Activated T-cell treated with anti-CD3 and anti-CD28 coated beads for 24 hours (primary cell): Measurements from ENCODE around the gene NEIL1.
"Not testable (repeated sequence)": the region's sequence is repeated elsewhere in the genome, so short reads cannot be mapped to it uniquely, and the experiment has no call there.

Source experiments
- DNase-seq: peaks from one replicate; pipeline ENCODE4 v3.0.0-alpha.2; 2020; ENCODE audit warnings: low read depth

The NEIL1 gene

GRCh38 chr15:75333654-75334419, 13.0 kb upstream of the NEIL1 start:
- DNase-seq: not testable (repeated sequence)

GRCh38 chr15:75335313-75335704, 11.5 kb upstream of the NEIL1 start:
- DNase-seq: no peak

GRCh38 chr15:75335705-75336355, 11.0 kb upstream of the NEIL1 start, which contains the start of gene COMMD4:
COMMD4 (plus strand) TSS chr15:75336063; CDS start chr15:75336090, 27 bp downstream.
- DNase-seq: peak; percentile 81

- no peak for DNase-seq
Observed at GRCh38 chr15:75338661-75339240, 8.1 kb upstream of the NEIL1 start.

- no peak for DNase-seq
Observed at GRCh38 chr15:75339531-75340240, 7.2 kb upstream of the NEIL1 start.

- no peak for DNase-seq
Observed at GRCh38 chr15:75342221-75342620, 4.6 kb upstream of the NEIL1 start.

GRCh38 chr15:75343953-75344352, 2.9 kb upstream of the NEIL1 start:
- DNase-seq: not testable (repeated sequence)

- DNase-seq: peak; percentile 32
Observed at GRCh38 chr15:75347222-75348033, 589 bp downstream of the NEIL1 start.

- no peak for DNase-seq
Observed at GRCh38 chr15:75348034-75348561, 1.3 kb downstream of the NEIL1 start.

GRCh38 chr15:75348562-75349350, 1.9 kb downstream of the NEIL1 start:
- DNase-seq: no peak

GRCh38 chr15:75349351-75349669, 2.5 kb downstream of the NEIL1 start:
- DNase-seq: not testable (repeated sequence)

GRCh38 chr15:75349851-75350588, 3.2 kb downstream of the NEIL1 start:
- peak; percentile 52 for DNase-seq

- no peak for DNase-seq
Observed at GRCh38 chr15:75350601-75351361, 3.9 kb downstream of the NEIL1 start.

GRCh38 chr15:75352186-75353080, 5.6 kb downstream of the NEIL1 start:
- no peak for DNase-seq

GRCh38 chr15:75353604-75354003, 6.8 kb downstream of the NEIL1 start:
- no peak for DNase-seq

GRCh38 chr15:75354454-75354853, 7.6 kb downstream of the NEIL1 start:
- DNase-seq: no peak

GRCh38 chr15:75355369-75355768, 8.5 kb downstream of the NEIL1 start:
- DNase-seq: no peak

GRCh38 chr15:75356006-75356405, 9.2 kb downstream of the NEIL1 start:
- DNase-seq: no peak
